VCaP (cell line): ENCODE data around the gene NCAPD3.

Source experiments
- H3K27ac ChIP-seq: fragments of 450-650 bp; 2 replicates; pipeline ENCODE4 v1.5.1; 2017
- CTCF ChIP-seq: fragments of 450-650 bp; conservative IDR thresholded peaks from 2 replicates; pipeline ENCODE4 v1.5.1; 2017; ENCODE audit warnings: mild to moderate bottlenecking, moderate library complexity

NCAPD3 gene

GRCh38 chr11:134231958-134232659 is 8.3 kb upstream of the NCAPD3 start:
- no peak for TF ChIP-seq CTCF
- H3K27ac ChIP-seq = no peak overlapping the region

- TF ChIP-seq CTCF = no peak
- no peak overlapping the region for H3K27ac ChIP-seq
Observed at GRCh38 chr11:134230339-134230738, 6.6 kb upstream of the NCAPD3 start.

- TF ChIP-seq CTCF = no peak
- H3K27ac ChIP-seq = no peak overlapping the region
Observed at GRCh38 chr11:134229126-134229790, 5.5 kb upstream of the NCAPD3 start.

GRCh38 chr11:134228625-134229024 is 4.9 kb upstream of the NCAPD3 start:
- TF ChIP-seq CTCF = no peak
- no peak overlapping the region for H3K27ac ChIP-seq

- no peak for TF ChIP-seq CTCF
- peak overlapping the region; percentile 94; the same call in 1 of the 2 replicates for H3K27ac ChIP-seq
Observed at GRCh38 chr11:134226806-134227325, 3.1 kb upstream of the NCAPD3 start.

- TF ChIP-seq CTCF = no peak
- peak overlapping the region; percentile 94 for H3K27ac ChIP-seq
Observed at GRCh38 chr11:134224710-134225664, 1.2 kb upstream of the NCAPD3 start.

GRCh38 chr11:134223121-134223520 is 646 bp downstream of the NCAPD3 start:
- H3K27ac ChIP-seq = peak overlapping the region; percentile 94

More at GRCh38 chr11:134223121-134223520, 646 bp downstream of the NCAPD3 start:
- no peak for TF ChIP-seq CTCF
